ENCODE data around the gene CST9L. TPM values are rescaled to one million over a fixed set of nuclear protein-coding genes. Genes with fewer than 3 reads are reported as not detected.

Gene CST9L
- total and polyA plus RNA-seq, 4 donors: not detected

GRCh38 chr20:23520185-23520584 is 48.1 kb downstream of the CST9L start:
- H3K27ac ChIP-seq (ENCODE audit: low read depth in 1 of 2, low read length in 2 of 2): no peak overlapping the region
- no peak for TF ChIP-seq ATF3 (IDR thresholded peaks at IDR 0.05)
- TF ChIP-seq GABPA (IDR thresholded peaks at IDR 0.05 in 1 of 2, conservative IDR thresholded peaks at IDR 0.05 in 1 of 2): no peak
- TF ChIP-seq HNF4G (IDR thresholded peaks at IDR 0.05): no peak
- no peak for TF ChIP-seq NR2F2 (IDR thresholded peaks at IDR 0.05)
- TF ChIP-seq RXRA (IDR thresholded peaks at IDR 0.05): no peak
- TF ChIP-seq EGR1 (IDR thresholded peaks at IDR 0.05; ENCODE audit: low read depth in 2 of 2): no peak

DNA sequence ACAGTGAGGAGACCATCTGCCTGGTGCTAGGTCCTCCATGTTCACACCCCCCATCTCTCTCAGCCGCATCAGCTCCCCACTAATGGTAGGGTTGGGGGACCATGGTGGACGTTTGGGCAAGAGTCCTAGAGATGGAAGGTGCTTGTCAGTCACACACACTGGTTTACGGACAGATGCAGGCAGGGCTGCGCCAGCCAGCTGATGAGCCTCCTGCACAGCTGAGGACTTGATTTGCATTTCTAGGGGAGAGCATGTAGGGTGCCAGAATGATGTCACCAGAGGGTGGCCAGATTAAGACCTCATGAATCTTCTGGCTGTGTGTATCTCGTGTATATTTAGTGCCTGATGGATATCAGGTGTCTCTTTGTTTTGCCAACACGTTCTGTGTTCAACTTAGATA is 48.7 kb downstream of the CST9L start:
- no peak overlapping the region for H3K27ac ChIP-seq (ENCODE audit: low read depth in 1 of 2, low read length in 2 of 2)
- no peaks in the 10 kb centered on the region for H3K27me3 ChIP-seq (ENCODE audit: control insufficient read depth in 4 of 4, insufficient read depth in 4 of 4, low read length in 3 of 4)
- no peaks in the 10 kb centered on the region for H3K9me3 ChIP-seq (ENCODE audit: control insufficient read depth in 4 of 4, low read length in 3 of 4)
- TF ChIP-seq REST (IDR thresholded peaks at IDR 0.05) (no peak), JUND (IDR thresholded peaks at IDR 0.05) (no peak), ATF3 (IDR thresholded peaks at IDR 0.05) (no peak), TAF1 (conservative IDR thresholded peaks at IDR 0.05) (no peak), GABPA (IDR thresholded peaks at IDR 0.05 in 1 of 2, conservative IDR thresholded peaks at IDR 0.05 in 1 of 2) (no peak), FOXA2 (IDR thresholded peaks at IDR 0.05) (no peak), RAD21 (IDR thresholded peaks at IDR 0.05) (no peak), SP1 (IDR thresholded peaks at IDR 0.05) (no peak), YY1 (IDR thresholded peaks at IDR 0.05) (no peak), MAX (IDR thresholded peaks at IDR 0.05) (no peak), HNF4A (conservative IDR thresholded peaks at IDR 0.05) (no peak), HNF4G (IDR thresholded peaks at IDR 0.05) (no peak), FOXA1 (IDR thresholded peaks at IDR 0.05) (no peak), NR2F2 (IDR thresholded peaks at IDR 0.05) (no peak), RXRA (IDR thresholded peaks at IDR 0.05) (no peak), EGR1 (IDR thresholded peaks at IDR 0.05; ENCODE audit: low read depth in 2 of 2) (no peak)
- TF ChIP-seq, protein P1, sequence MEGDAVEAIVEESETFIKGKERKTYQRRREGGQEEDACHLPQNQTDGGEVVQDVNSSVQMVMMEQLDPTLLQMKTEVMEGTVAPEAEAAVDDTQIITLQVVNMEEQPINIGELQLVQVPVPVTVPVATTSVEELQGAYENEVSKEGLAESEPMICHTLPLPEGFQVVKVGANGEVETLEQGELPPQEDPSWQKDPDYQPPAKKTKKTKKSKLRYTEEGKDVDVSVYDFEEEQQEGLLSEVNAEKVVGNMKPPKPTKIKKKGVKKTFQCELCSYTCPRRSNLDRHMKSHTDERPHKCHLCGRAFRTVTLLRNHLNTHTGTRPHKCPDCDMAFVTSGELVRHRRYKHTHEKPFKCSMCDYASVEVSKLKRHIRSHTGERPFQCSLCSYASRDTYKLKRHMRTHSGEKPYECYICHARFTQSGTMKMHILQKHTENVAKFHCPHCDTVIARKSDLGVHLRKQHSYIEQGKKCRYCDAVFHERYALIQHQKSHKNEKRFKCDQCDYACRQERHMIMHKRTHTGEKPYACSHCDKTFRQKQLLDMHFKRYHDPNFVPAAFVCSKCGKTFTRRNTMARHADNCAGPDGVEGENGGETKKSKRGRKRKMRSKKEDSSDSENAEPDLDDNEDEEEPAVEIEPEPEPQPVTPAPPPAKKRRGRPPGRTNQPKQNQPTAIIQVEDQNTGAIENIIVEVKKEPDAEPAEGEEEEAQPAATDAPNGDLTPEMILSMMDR (IDR thresholded peaks at IDR 0.05; ENCODE audit: low read depth, low read length, missing input control): no peak
- no peak overlapping the region for H3K9ac ChIP-seq (ENCODE audit: low read depth in 1 of 2, low read length in 2 of 2)
- no peaks in the 10 kb centered on the region for H3K36me3 ChIP-seq (ENCODE audit: control insufficient read depth in 4 of 4, insufficient read depth in 3 of 4, low read depth in 1 of 4, low read length in 3 of 4)
- H3K4me3 ChIP-seq (ENCODE audit: low read depth in 1 of 3, low read length in 3 of 3): no peak overlapping the region
- no peaks in the 10 kb centered on the region for H3K4me1 ChIP-seq (ENCODE audit: control insufficient read depth in 4 of 4, insufficient read depth in 4 of 4, low read length in 3 of 4)
- WGBS: 74% methylated on average over 6 of the region's 6 CpGs
- no peak for DNase-seq (ENCODE audit: low spot score)

More at GRCh38 chr20:23520185-23520584, 48.1 kb downstream of the CST9L start:
- H3K4me1 ChIP-seq (ENCODE audit: control insufficient read depth in 4 of 4, insufficient read depth in 4 of 4, low read length in 3 of 4): no peaks in the 10 kb centered on the region
- DNase-seq (ENCODE audit: low spot score): no peak
- no peaks in the 10 kb centered on the region for H3K36me3 ChIP-seq (ENCODE audit: control insufficient read depth in 4 of 4, insufficient read depth in 3 of 4, low read depth in 1 of 4, low read length in 3 of 4)
- 57% methylated on average over 2 of the region's 2 CpGs for WGBS
- H3K9ac ChIP-seq (ENCODE audit: low read depth in 1 of 2, low read length in 2 of 2): no peak overlapping the region
- H3K27me3 ChIP-seq (ENCODE audit: control insufficient read depth in 4 of 4, insufficient read depth in 4 of 4, low read length in 3 of 4): no peaks in the 10 kb centered on the region
- H3K4me3 ChIP-seq (ENCODE audit: low read depth in 1 of 3, low read length in 3 of 3): no peak overlapping the region
- no peaks in the 10 kb centered on the region for H3K9me3 ChIP-seq (ENCODE audit: control insufficient read depth in 4 of 4, low read length in 3 of 4)

Measured in liver (tissue), 9 donors.